Fibroblast of lung (primary cell): ENCODE data around the gene DTX3. TPM values are rescaled to one million over a fixed set of nuclear protein-coding genes. Genes with fewer than 3 reads are reported as not detected.
"Not testable (repeated sequence)": the region's sequence is repeated elsewhere in the genome, so short reads cannot be mapped to it uniquely, and the experiment has no call there.

ENCODE experiments used
- DNase-seq, 2 donors: peaks; one replicate each; pipeline versions ENCODE4 v3.0.0 to v3.0.0-alpha.2; 2010; ENCODE audit warnings: low read depth in 2 of 2
- H2AFZ ChIP-seq: 2 replicates; pipeline ENCODE4 v1.5.1; 2012; ENCODE audit warnings: low read length, control low read depth, inconsistent platforms
- H3K27ac ChIP-seq: 2 replicates; pipeline ENCODE4 v1.5.1; 2011; ENCODE audit warnings: low read length, control low read depth; ENCODE audit not compliant: insufficient read depth
- H3K27me3 ChIP-seq: 2 replicates; pipeline ENCODE4 v1.5.1; 2011; ENCODE audit warnings: mild to moderate bottlenecking, low read length; ENCODE audit not compliant: control insufficient read depth, insufficient read depth
- H3K36me3 ChIP-seq: 2 replicates; pipeline ENCODE4 v1.5.1; 2011; ENCODE audit warnings: low read length; ENCODE audit not compliant: control insufficient read depth, insufficient read depth
- H3K4me1 ChIP-seq: 2 replicates; pipeline ENCODE4 v1.5.1; 2011; ENCODE audit warnings: low read length; ENCODE audit not compliant: control insufficient read depth, insufficient read depth; ENCODE audit errors: extremely low read depth
- H3K4me2 ChIP-seq: 2 replicates; pipeline ENCODE4 v1.5.1; 2011; ENCODE audit warnings: low read length, control low read depth; ENCODE audit not compliant: insufficient read depth; ENCODE audit errors: extremely low read depth
- H3K4me3 ChIP-seq, 4 experiments: fragments of 200-600 bp in 1 of 4; sonication (generic) in 1 of 4; replicated peaks in 1 of 4; 2 replicates each; pipeline ENCODE4 v1.5.1; 2011 to 2016; ENCODE audit warnings: low read length in 4 of 4, low read depth in 3 of 4, mild to moderate bottlenecking in 3 of 4, control low read depth in 2 of 4, inconsistent platforms in 1 of 4, mixed read lengths in 1 of 4; ENCODE audit not compliant: insufficient read depth in 1 of 4; ENCODE audit errors: control extremely low read depth in 1 of 4
- H3K79me2 ChIP-seq: 2 replicates; pipeline ENCODE4 v1.5.1; 2012; ENCODE audit warnings: mild to moderate bottlenecking, low read length, inconsistent platforms; ENCODE audit not compliant: control insufficient read depth, insufficient read depth
- H3K9ac ChIP-seq: 2 replicates; pipeline ENCODE4 v1.5.1; 2011; ENCODE audit warnings: mild to moderate bottlenecking, low read length, control low read depth; ENCODE audit not compliant: insufficient read depth
- H3K9me3 ChIP-seq: 2 replicates; pipeline ENCODE4 v1.5.1; 2012; ENCODE audit warnings: low read depth, low read length; ENCODE audit not compliant: control insufficient read depth, insufficient read depth
- H4K20me1 ChIP-seq: 2 replicates; pipeline ENCODE4 v1.5.1; 2011; ENCODE audit warnings: low read length; ENCODE audit not compliant: control insufficient read depth, insufficient read depth; ENCODE audit errors: extremely low read depth
- CTCF ChIP-seq, 2 donors: IDR thresholded peaks in 1 of 2; conservative IDR thresholded peaks in 1 of 2; 1 replicate in 1 of 2; 2 replicates in 1 of 2; pipeline ENCODE4 v1.5.1; 2011 to 2012; ENCODE audit warnings: low read length in 2 of 2, control low read depth in 1 of 2, inconsistent platforms in 1 of 2, low read depth in 1 of 2, mild to moderate bottlenecking in 1 of 2
- EZH2 ChIP-seq: IDR thresholded peaks from 2 replicates; pipeline ENCODE4 v1.5.1; 2012; ENCODE audit warnings: low read length, control low read depth, mild to moderate bottlenecking; ENCODE audit errors: missing control alignments
- polyA plus RNA-seq, 2 donors: library from polyadenylated mRNA; depleted of rRNA in 1 of 2; stranded (reverse) in 1 of 2; unstranded in 1 of 2; fragments of >200 nt; gene quantifications; 2 replicates each; pipeline ENCODE4 v1.2.1, GENCODE V29; 2011 to 2012; ENCODE audit warnings: missing spikeins in 1 of 2
- total RNA-seq: library from RNA; depleted of rRNA; stranded (reverse); fragments of >200 nt; gene quantifications from 2 replicates; pipeline ENCODE4 v1.2.1, GENCODE V29; 2014

The DTX3 gene
- total and polyA plus RNA-seq, 2 donors (not counting 1 experiment from before 2014, with no cell fraction given), result 12.1 to 30.4 TPM

GRCh38 chr12:57564178-57564740 is 40.4 kb upstream of the DTX3 start:
- Histone ChIP-seq H3K9ac (no peak overlapping the region), H3K4me3 (no peak overlapping the region), H3K36me3 (no peaks in the 10 kb centered on the region), H2AFZ (no peak overlapping the region), H3K4me2 (no peak overlapping the region), H3K27ac (no peak overlapping the region), H3K9me3 (no peaks in the 10 kb centered on the region), H4K20me1 (no peaks in the 10 kb centered on the region), H3K79me2 (no peaks in the 10 kb centered on the region), H3K4me1 (no peaks in the 10 kb centered on the region), H3K27me3 (no peaks in the 10 kb centered on the region)
- TF ChIP-seq CTCF (conservative IDR thresholded peaks at IDR 0.05 in 1 of 2, IDR thresholded peaks at IDR 0.05 in 1 of 2; ENCODE audit: low read depth in 1 of 2, low read length in 2 of 2) (no peak), EZH2 (no peak)
- no peak for DNase-seq

- H3K9me3 ChIP-seq, result no peaks in the 10 kb centered on the region
- no peaks in the 10 kb centered on the region for H3K36me3 ChIP-seq
- H4K20me1 ChIP-seq, result no peaks in the 10 kb centered on the region
- no peak overlapping the region for H3K4me2 ChIP-seq
- H3K79me2 ChIP-seq, result no peaks in the 10 kb centered on the region
- no peak overlapping the region for H3K4me3 ChIP-seq
- H3K27ac ChIP-seq, result no peak overlapping the region
- TF ChIP-seq CTCF (conservative IDR thresholded peaks at IDR 0.05 in 1 of 2, IDR thresholded peaks at IDR 0.05 in 1 of 2; ENCODE audit: low read depth in 1 of 2, low read length in 2 of 2) (no peak), EZH2 (no peak)
- no peaks in the 10 kb centered on the region for H3K27me3 ChIP-seq
- H3K4me1 ChIP-seq, result no peaks in the 10 kb centered on the region
- H2AFZ ChIP-seq, result no peak overlapping the region
- DNase-seq, result no peak
- no peak overlapping the region for H3K9ac ChIP-seq
These were observed 35.8 kb upstream of the DTX3 start for GRCh38 chr12:57568838-57569237.

- Histone ChIP-seq H2AFZ (no peak overlapping the region), H3K4me1 (no peaks in the 10 kb centered on the region), H3K36me3 (no peaks in the 10 kb centered on the region), H3K9ac (no peak overlapping the region), H3K4me3 (no peak overlapping the region), H3K27me3 (no peaks in the 10 kb centered on the region), H3K9me3 (no peaks in the 10 kb centered on the region), H3K4me2 (no peak overlapping the region), H3K79me2 (no peaks in the 10 kb centered on the region), H4K20me1 (no peaks in the 10 kb centered on the region), H3K27ac (no peak overlapping the region)
- no peak for DNase-seq
- TF ChIP-seq EZH2 (no peak), CTCF (conservative IDR thresholded peaks at IDR 0.05 in 1 of 2, IDR thresholded peaks at IDR 0.05 in 1 of 2; ENCODE audit: low read depth in 1 of 2, low read length in 2 of 2) (no peak)
These were observed 34.8 kb upstream of the DTX3 start for GRCh38 chr12:57569858-57570257.

- not testable (repeated sequence) for H3K4me2 ChIP-seq, H3K79me2 ChIP-seq, H3K36me3 ChIP-seq, H3K4me1 ChIP-seq, H3K9ac ChIP-seq, H4K20me1 ChIP-seq, H3K27ac ChIP-seq, H3K27me3 ChIP-seq, DNase-seq, H3K9me3 ChIP-seq, H2AFZ ChIP-seq, H3K4me3 ChIP-seq
These were observed 34.2 kb upstream of the DTX3 start for GRCh38 chr12:57570438-57570837.
